GM12892 (cell line): ENCODE data around the gene HRH1.

Experiments
- POLR2A ChIP-seq: IDR thresholded peaks from 2 replicates; pipeline ENCODE4 v1.6.1; 2011; ENCODE audit warnings: low read depth, low read length, control low read depth
- POLR2AphosphoS5 ChIP-seq: IDR thresholded peaks from 2 replicates; pipeline ENCODE4 v1.6.1; 2011; ENCODE audit warnings: low read depth, low read length, control low read depth
- TAF1 ChIP-seq: IDR thresholded peaks from 2 replicates; pipeline ENCODE4 v1.6.1; 2011; ENCODE audit warnings: low read depth, mild to moderate bottlenecking, control low read depth, low read length, borderline replicate concordance

GRCh38 chr3:11198070-11198469 lies 43.8 kb downstream of the HRH1 start:
- TF ChIP-seq POLR2AphosphoS5 = no peak
- no peak for TF ChIP-seq POLR2A
- no peak for TF ChIP-seq TAF1
